Upper lobe of left lung (tissue), 4 donors: ENCODE results near the gene ZNF407.

Source experiments
- EP300 ChIP-seq, 4 donors: sonication (generic); formaldehyde crosslinking; IDR thresholded peaks; one replicate each; pipeline ENCODE4 v1.5.1; 2017; ENCODE audit warnings: antibody characterized with exemption in 4 of 4, control low read depth in 2 of 4
- POLR2A ChIP-seq, 4 donors: fragments of 450-650 bp; IDR thresholded peaks; one replicate each; pipeline ENCODE4 v1.5.1; 2016 to 2017; ENCODE audit warnings: antibody characterized with exemption in 4 of 4, mild to moderate bottlenecking in 2 of 4
- POLR2AphosphoS5 ChIP-seq, 2 donors: sonication (generic); formaldehyde crosslinking; IDR thresholded peaks; one replicate each; pipeline ENCODE4 v1.5.1; 2017; ENCODE audit warnings: antibody characterized with exemption in 2 of 2
- TF ChIP-seq, protein P1 (sequence below), 6 experiments: fragments of 450-650 bp in 4 of 6; fragments of 200-600 bp in 2 of 6; sonication (generic) in 2 of 6; IDR thresholded peaks; one replicate each; pipeline ENCODE4 v1.5.1; 2016 to 2019; ENCODE audit warnings: antibody characterized with exemption in 6 of 6

DNA sequence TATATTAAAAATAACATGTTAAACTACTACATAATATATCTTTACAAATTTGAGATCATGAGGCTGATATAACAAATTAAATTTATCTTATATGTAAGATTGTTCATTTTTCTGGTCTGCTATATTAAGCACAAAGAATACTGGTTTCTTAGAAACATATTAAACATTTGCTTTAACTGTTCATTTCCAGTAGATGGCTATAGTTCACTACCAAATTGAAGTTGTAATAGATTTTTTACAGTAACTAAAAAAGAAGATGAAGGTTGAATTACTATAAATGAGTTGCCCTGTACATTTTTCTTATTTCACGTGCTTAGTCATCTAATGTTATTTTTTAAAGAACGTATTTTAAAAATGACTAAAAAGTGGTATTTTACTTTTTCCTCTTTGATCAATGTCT is 57.0 kb downstream of the ZNF407 start:
- TF ChIP-seq, protein P1, sequence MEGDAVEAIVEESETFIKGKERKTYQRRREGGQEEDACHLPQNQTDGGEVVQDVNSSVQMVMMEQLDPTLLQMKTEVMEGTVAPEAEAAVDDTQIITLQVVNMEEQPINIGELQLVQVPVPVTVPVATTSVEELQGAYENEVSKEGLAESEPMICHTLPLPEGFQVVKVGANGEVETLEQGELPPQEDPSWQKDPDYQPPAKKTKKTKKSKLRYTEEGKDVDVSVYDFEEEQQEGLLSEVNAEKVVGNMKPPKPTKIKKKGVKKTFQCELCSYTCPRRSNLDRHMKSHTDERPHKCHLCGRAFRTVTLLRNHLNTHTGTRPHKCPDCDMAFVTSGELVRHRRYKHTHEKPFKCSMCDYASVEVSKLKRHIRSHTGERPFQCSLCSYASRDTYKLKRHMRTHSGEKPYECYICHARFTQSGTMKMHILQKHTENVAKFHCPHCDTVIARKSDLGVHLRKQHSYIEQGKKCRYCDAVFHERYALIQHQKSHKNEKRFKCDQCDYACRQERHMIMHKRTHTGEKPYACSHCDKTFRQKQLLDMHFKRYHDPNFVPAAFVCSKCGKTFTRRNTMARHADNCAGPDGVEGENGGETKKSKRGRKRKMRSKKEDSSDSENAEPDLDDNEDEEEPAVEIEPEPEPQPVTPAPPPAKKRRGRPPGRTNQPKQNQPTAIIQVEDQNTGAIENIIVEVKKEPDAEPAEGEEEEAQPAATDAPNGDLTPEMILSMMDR (IDR thresholded peaks at IDR 0.05) = no peak
- TF ChIP-seq EP300 (IDR thresholded peaks at IDR 0.05) = no peak
- TF ChIP-seq POLR2A (IDR thresholded peaks at IDR 0.05) = no peak
- no peak for TF ChIP-seq POLR2AphosphoS5 (IDR thresholded peaks at IDR 0.05)
